RWPE2 (cell line): ENCODE results near the gene CEP250.
A peak's percentile ranks its signal among the peaks of the same experiment; 100 is the strongest.
"Not testable (repeated sequence)": the region's sequence is repeated elsewhere in the genome, so short reads cannot be mapped to it uniquely, and the experiment has no call there.

ENCODE experiments used
- ATAC-seq: fragments of 200-7000 bp; cut with Tn5 transposase; 3 replicates; pipeline ENCODE4 v1.9.1; 2021; ENCODE audit warnings: low read depth
- DNase-seq: peaks from one replicate; pipeline ENCODE4 v3.0.0-alpha.2; 2020; ENCODE audit warnings: low spot score
- H3K27ac ChIP-seq: fragments of 450-650 bp; 2 replicates; pipeline ENCODE4 v1.5.1; 2017; ENCODE audit warnings: mild to moderate bottlenecking; ENCODE audit not compliant: poor library complexity, severe bottlenecking
- H3K27me3 ChIP-seq: fragments of 250-450 bp; sonication (Bioruptor Pico); 2 replicates; pipeline ENCODE4 v1.5.1; 2021; ENCODE audit warnings: mild to moderate bottlenecking, moderate library complexity; ENCODE audit not compliant: insufficient read depth, poor library complexity, severe bottlenecking
- H3K36me3 ChIP-seq: fragments of 250-450 bp; sonication (Bioruptor Pico); 2 replicates; pipeline ENCODE4 v1.5.1; 2020; ENCODE audit warnings: low read depth, mild to moderate bottlenecking, moderate library complexity
- H3K4me1 ChIP-seq: fragments of 250-450 bp; sonication (Bioruptor Pico); 2 replicates; pipeline ENCODE4 v1.5.1; 2021; ENCODE audit warnings: mild to moderate bottlenecking, moderate library complexity; ENCODE audit not compliant: insufficient read depth, poor library complexity, severe bottlenecking
- H3K4me3 ChIP-seq: fragments of 250-450 bp; sonication (Bioruptor Pico); 2 replicates; pipeline ENCODE4 v1.5.1; 2021; ENCODE audit warnings: mild to moderate bottlenecking, moderate library complexity; ENCODE audit not compliant: severe bottlenecking
- H3K9me3 ChIP-seq: fragments of 250-450 bp; sonication (Bioruptor Pico); 2 replicates; pipeline ENCODE4 v1.5.1; 2021; ENCODE audit warnings: mild to moderate bottlenecking, moderate library complexity; ENCODE audit not compliant: severe bottlenecking
- TF ChIP-seq, protein P1 (sequence below): fragments of 450-650 bp; IDR thresholded peaks from one replicate; pipeline ENCODE4 v1.5.1; 2017; ENCODE audit warnings: mild to moderate bottlenecking, moderate library complexity; ENCODE audit not compliant: poor library complexity, severe bottlenecking

Gene CEP250

DNA sequence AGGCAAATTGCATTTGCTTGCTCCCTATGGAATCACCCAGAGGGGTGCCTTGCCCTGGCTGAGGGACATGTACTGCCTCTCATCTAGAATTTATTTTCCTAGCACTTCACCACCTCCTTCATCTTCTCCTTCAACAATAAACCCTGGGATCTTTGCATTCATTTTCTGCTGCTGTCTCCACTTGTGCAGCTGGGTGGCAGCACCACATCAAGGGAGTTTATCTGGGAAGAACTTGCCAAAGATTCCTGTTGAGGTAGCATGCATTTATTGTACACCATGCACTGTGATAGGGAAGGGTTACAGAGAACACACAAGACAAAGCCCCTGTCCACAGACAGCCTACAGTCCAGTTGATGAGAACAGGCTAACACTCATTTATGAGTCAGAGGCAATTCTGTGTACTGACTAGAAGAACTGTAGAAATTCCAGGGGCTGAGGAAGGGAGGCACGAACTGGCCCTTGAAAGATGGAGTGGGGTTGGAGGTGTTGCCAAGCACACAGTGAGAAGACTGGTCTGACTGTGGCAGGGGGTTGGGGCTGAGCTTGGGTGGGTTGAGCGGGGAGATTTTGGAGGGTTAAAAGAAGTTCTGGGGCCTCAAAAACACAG is 56.5 kb downstream of the CEP250 start:
- Histone ChIP-seq H3K4me1 (peaks cover 8% of the 10 kb centered on the region), H3K27me3 (no peaks in the 10 kb centered on the region), H3K4me3 (no peak overlapping the region), H3K27ac (no peak overlapping the region), H3K9me3 (no peaks in the 10 kb centered on the region), H3K36me3 (peaks cover 66% of the 10 kb centered on the region)
- DNase-seq = no peak
- TF ChIP-seq, protein P1, sequence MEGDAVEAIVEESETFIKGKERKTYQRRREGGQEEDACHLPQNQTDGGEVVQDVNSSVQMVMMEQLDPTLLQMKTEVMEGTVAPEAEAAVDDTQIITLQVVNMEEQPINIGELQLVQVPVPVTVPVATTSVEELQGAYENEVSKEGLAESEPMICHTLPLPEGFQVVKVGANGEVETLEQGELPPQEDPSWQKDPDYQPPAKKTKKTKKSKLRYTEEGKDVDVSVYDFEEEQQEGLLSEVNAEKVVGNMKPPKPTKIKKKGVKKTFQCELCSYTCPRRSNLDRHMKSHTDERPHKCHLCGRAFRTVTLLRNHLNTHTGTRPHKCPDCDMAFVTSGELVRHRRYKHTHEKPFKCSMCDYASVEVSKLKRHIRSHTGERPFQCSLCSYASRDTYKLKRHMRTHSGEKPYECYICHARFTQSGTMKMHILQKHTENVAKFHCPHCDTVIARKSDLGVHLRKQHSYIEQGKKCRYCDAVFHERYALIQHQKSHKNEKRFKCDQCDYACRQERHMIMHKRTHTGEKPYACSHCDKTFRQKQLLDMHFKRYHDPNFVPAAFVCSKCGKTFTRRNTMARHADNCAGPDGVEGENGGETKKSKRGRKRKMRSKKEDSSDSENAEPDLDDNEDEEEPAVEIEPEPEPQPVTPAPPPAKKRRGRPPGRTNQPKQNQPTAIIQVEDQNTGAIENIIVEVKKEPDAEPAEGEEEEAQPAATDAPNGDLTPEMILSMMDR = peak; percentile 98
- peak; percentile 4; the same call in 1 of the 3 replicates for ATAC-seq

DNA sequence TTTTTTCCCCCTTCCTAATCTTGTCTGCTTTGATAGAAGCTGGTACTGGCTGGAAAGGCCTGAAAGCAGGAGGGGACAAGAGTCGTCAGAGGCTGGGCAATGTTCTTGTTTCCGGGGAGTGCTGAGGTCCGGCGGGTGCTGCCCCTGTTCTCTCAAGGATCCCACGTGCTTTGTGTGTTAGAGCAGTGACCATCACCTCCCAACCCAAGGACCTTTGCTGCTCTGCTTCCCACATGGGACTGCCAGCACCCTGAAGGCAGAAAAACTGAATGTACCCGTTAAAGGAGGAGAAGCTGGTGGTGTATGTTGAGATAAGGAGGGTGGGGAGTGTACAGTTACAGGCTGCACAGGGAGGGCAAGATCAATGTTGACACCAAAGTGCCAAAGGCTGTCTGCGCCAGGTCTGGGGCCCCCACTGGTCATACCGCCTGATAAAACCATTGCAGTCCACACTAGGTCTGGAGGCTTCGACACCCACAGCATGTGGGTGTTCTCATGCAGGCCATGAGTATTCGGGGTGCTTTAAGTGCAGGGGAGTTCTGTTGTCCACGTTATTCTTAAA is 59.1 kb downstream of the CEP250 start:
- peaks cover 41% of the 10 kb centered on the region for H3K36me3 ChIP-seq
- TF ChIP-seq, protein P1 = no peak
- no peaks in the 10 kb centered on the region for H3K9me3 ChIP-seq
- H3K27ac ChIP-seq = no peak overlapping the region
- H3K27me3 ChIP-seq = no peaks in the 10 kb centered on the region
- no peak for DNase-seq
- H3K4me1 ChIP-seq = peaks cover 8% of the 10 kb centered on the region
- no peak for ATAC-seq
- H3K4me3 ChIP-seq = no peak overlapping the region

DNA sequence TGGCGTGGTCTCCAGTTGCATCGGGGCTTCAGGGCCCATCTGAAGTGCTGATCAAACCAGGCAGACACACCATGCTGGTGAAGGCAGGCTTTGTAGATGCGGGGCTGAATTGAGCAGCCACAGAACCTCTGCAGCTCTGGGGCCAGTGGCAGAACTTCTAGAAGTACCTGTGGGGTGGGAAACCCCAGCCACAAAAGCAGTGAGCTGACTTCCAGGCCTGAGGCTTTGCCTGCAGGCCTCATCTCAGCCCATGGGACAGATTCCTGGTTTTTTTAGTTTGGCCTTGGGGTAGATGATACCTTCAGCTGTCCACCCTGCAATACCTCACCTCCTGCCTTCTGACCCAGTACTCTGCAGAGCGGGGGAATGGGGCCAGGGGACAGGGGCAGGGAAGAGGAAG is 59.9 kb downstream of the CEP250 start:
- TF ChIP-seq, protein P1 = no peak
- Histone ChIP-seq H3K4me3 (no peak overlapping the region), H3K27ac (no peak overlapping the region), H3K4me1 (peaks cover 8% of the 10 kb centered on the region), H3K9me3 (no peaks in the 10 kb centered on the region), H3K36me3 (peaks cover 32% of the 10 kb centered on the region), H3K27me3 (no peaks in the 10 kb centered on the region)
- ATAC-seq (no peak), DNase-seq (no peak)

DNA sequence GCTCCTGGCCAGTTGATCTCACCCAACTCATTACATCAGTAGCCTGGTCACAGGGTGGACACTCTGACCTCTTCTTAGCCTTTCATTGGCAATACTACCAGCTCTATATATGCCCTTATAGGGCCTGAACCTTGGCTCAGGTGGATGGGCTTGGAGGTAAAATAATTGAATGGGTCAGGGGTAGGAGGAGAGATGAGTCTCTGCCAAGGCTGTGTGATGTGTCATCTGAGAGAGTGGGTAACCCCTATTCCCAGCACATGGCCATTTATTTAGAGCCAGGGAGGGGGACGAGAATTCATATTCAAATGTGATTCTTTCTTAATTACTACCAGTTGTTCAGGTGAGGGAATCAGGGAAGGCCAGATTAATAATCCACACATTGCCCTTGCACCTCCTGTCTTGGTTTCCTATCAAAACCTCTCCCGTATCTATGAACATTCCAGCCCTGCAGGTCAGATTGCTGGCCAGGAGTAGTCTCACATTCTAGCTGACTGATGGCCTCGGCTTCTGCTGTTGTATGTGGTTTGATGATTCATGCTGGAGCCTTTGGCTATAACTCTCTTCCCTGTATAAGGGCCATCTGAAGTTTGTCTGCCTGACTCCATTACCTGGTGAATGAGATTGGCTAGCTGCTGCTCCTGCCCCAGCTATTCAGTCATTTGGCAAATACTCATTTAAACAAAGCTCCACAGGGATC is 60.7 kb downstream of the CEP250 start:
- H3K4me3 ChIP-seq = no peak overlapping the region
- no peaks in the 10 kb centered on the region for H3K9me3 ChIP-seq
- TF ChIP-seq, protein P1 = no peak
- H3K4me1 ChIP-seq = peaks cover 8% of the 10 kb centered on the region
- H3K27me3 ChIP-seq = no peaks in the 10 kb centered on the region
- ATAC-seq (peak; percentile 93), DNase-seq (no peak)
- H3K36me3 ChIP-seq = peaks cover 24% of the 10 kb centered on the region
- peak overlapping the region; percentile 8 for H3K27ac ChIP-seq

DNA sequence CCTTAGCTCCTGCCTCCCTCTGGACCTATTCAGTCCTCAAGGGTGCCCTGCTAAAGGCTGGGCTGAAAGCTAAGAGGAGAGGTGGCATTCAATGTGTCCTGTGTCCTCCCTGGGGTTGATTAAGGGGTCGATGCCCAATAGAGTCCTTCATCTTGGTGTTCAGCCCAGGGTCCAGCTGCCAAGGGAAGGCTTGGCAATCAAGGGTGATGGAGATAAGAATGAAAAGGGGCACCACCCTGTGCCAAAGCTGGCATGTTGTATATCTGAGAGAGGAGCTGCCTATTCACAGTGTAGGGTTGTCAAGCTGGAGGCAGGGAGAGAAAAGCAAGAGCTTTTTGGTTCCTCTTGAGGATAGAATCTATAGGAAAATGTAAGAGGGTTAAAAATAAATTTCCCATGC is 61.7 kb downstream of the CEP250 start:
- no peaks in the 10 kb centered on the region for H3K9me3 ChIP-seq
- ATAC-seq (no peak), DNase-seq (no peak)
- no peak overlapping the region for H3K27ac ChIP-seq
- H3K27me3 ChIP-seq = no peaks in the 10 kb centered on the region
- peaks cover 14% of the 10 kb centered on the region for H3K36me3 ChIP-seq
- H3K4me3 ChIP-seq = no peak overlapping the region
- peaks cover 8% of the 10 kb centered on the region for H3K4me1 ChIP-seq
- TF ChIP-seq, protein P1 = no peak

DNA sequence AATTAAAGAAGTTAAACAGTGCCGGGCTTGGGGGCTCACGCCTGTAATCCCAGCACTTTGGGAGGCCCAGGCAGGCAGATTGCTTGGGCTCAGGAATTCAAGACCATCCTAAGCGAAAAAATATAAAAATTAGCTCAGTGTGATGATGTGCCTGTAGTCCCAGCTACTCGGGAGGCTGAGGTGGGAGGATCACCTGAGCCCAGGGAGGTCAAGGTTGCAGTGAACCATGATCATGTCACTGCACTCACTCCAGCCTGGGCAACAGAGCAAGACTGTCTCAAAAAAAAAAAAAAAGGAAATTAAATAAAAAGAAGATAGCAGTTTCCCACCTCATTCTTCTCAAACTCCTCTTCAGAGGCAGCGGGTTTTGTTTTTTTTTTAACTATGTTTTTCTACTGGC is 62.4 kb downstream of the CEP250 start:
- not testable (repeated sequence) for H3K27ac ChIP-seq, ATAC-seq, DNase-seq, H3K4me1 ChIP-seq, H3K9me3 ChIP-seq, H3K27me3 ChIP-seq, H3K4me3 ChIP-seq, H3K36me3 ChIP-seq
